ENCODE results near the gene HTR7. TPM values are rescaled to one million over a fixed set of nuclear protein-coding genes. Genes with fewer than 3 reads are reported as not detected.
"Not testable (repeated sequence)": the region's sequence is repeated elsewhere in the genome, so short reads cannot be mapped to it uniquely, and the experiment has no call there.

The HTR7 gene
- total and polyA plus RNA-seq, 2 experiments from 2014 or later: 0.65 to 1.2 TPM

GRCh38 chr10:90822508-90822907 is 35.3 kb downstream of the HTR7 start:
- Histone ChIP-seq H3K27ac (no peak overlapping the region), H3K79me2 (ENCODE audit: insufficient read depth) (no peaks in the 10 kb centered on the region), H3K4me3 (no peak overlapping the region), H3K9ac (no peak overlapping the region), H3K9me2 (ENCODE audit: insufficient read depth) (no peaks in the 10 kb centered on the region), H3K9me3 (ENCODE audit: low read depth) (no peaks in the 10 kb centered on the region), H3K36me3 (ENCODE audit: low read depth) (no peaks in the 10 kb centered on the region), H3K4me1 (ENCODE audit: insufficient read depth) (no peaks in the 10 kb centered on the region), H2AFZ (no peak overlapping the region), H4K20me1 (ENCODE audit: insufficient read depth) (no peaks in the 10 kb centered on the region), H3K4me2 (ENCODE audit: unreplicated experiment) (no peak overlapping the region), H3F3A (ENCODE audit: insufficient read depth) (no peaks in the 10 kb centered on the region), H3K27me3 (replicated peaks; ENCODE audit: insufficient read depth) (no peaks in the 10 kb centered on the region)
- 23 to 40% methylated on average over 1 of the region's 1 CpG for WGBS, 2 experiments (ENCODE audit: low coverage in 1 of 2, low lambda C conversion rate in 2 of 2, missing lambda C conversion rate in 2 of 2)
- DNase-seq: no peak
- TF ChIP-seq EZH2phosphoT487 (IDR thresholded peaks at IDR 0.05; ENCODE audit: insufficient read depth, low read depth) (no peak), EZH2 (IDR thresholded peaks at IDR 0.05; ENCODE audit: insufficient read depth, poor library complexity, severe bottlenecking) (no peak)
- in situ Hi-C loops (cut with MboI): no loop called here

- H3K9ac ChIP-seq; H3K36me3 ChIP-seq (ENCODE audit: low read depth); H3K9me2 ChIP-seq (ENCODE audit: insufficient read depth); H3K4me1 ChIP-seq (ENCODE audit: insufficient read depth); H3K4me2 ChIP-seq (ENCODE audit: unreplicated experiment); DNase-seq; H3K27ac ChIP-seq; H3K4me3 ChIP-seq; H3K79me2 ChIP-seq (ENCODE audit: insufficient read depth); H2AFZ ChIP-seq; H4K20me1 ChIP-seq (ENCODE audit: insufficient read depth); H3K9me3 ChIP-seq (ENCODE audit: low read depth); H3K27me3 ChIP-seq (replicated peaks; ENCODE audit: insufficient read depth); H3F3A ChIP-seq (ENCODE audit: insufficient read depth); in situ Hi-C loops (cut with MboI): not testable (repeated sequence)
- WGBS, 2 experiments (ENCODE audit: low coverage in 1 of 2, low lambda C conversion rate in 2 of 2, missing lambda C conversion rate in 2 of 2): 0 to 4% methylated on average over 1 of the region's 1 CpG
Measured at GRCh38 chr10:90821864-90822263, 36.0 kb downstream of the HTR7 start.

GRCh38 chr10:90819911-90820310 is 37.9 kb downstream of the HTR7 start:
- Histone ChIP-seq H3K9me2 (ENCODE audit: insufficient read depth) (no peaks in the 10 kb centered on the region), H3K27ac (no peak overlapping the region), H3K9ac (no peak overlapping the region), H4K20me1 (ENCODE audit: insufficient read depth) (no peaks in the 10 kb centered on the region), H3K79me2 (ENCODE audit: insufficient read depth) (no peaks in the 10 kb centered on the region), H2AFZ (no peak overlapping the region), H3K36me3 (ENCODE audit: low read depth) (no peaks in the 10 kb centered on the region), H3K9me3 (ENCODE audit: low read depth) (no peaks in the 10 kb centered on the region), H3F3A (ENCODE audit: insufficient read depth) (no peaks in the 10 kb centered on the region), H3K27me3 (replicated peaks; ENCODE audit: insufficient read depth) (no peaks in the 10 kb centered on the region), H3K4me1 (ENCODE audit: insufficient read depth) (no peaks in the 10 kb centered on the region), H3K4me3 (no peak overlapping the region), H3K4me2 (ENCODE audit: unreplicated experiment) (no peak overlapping the region)
- TF ChIP-seq EZH2phosphoT487 (IDR thresholded peaks at IDR 0.05; ENCODE audit: insufficient read depth, low read depth) (no peak), EZH2 (IDR thresholded peaks at IDR 0.05; ENCODE audit: insufficient read depth, poor library complexity, severe bottlenecking) (no peak)
- in situ Hi-C loops (cut with MboI): no loop called here
- no peak for DNase-seq

- no peaks in the 10 kb centered on the region for H3K9me2 ChIP-seq (ENCODE audit: insufficient read depth)
- no peaks in the 10 kb centered on the region for H3K27me3 ChIP-seq (replicated peaks; ENCODE audit: insufficient read depth)
- in situ Hi-C loops (cut with MboI): no loop called here
- no peak overlapping the region for H2AFZ ChIP-seq
- no peak overlapping the region for H3K9ac ChIP-seq
- H3F3A ChIP-seq (ENCODE audit: insufficient read depth): no peaks in the 10 kb centered on the region
- no peaks in the 10 kb centered on the region for H3K4me1 ChIP-seq (ENCODE audit: insufficient read depth)
- no peaks in the 10 kb centered on the region for H4K20me1 ChIP-seq (ENCODE audit: insufficient read depth)
- no peak for DNase-seq
- no peaks in the 10 kb centered on the region for H3K79me2 ChIP-seq (ENCODE audit: insufficient read depth)
- H3K4me3 ChIP-seq: no peak overlapping the region
- TF ChIP-seq EZH2phosphoT487 (IDR thresholded peaks at IDR 0.05; ENCODE audit: insufficient read depth, low read depth) (no peak), EZH2 (IDR thresholded peaks at IDR 0.05; ENCODE audit: insufficient read depth, poor library complexity, severe bottlenecking) (no peak)
- WGBS, 2 experiments (ENCODE audit: low coverage in 1 of 2, low lambda C conversion rate in 2 of 2, missing lambda C conversion rate in 2 of 2): 40 to 41% methylated on average over 1 of the region's 1 CpG
- no peaks in the 10 kb centered on the region for H3K9me3 ChIP-seq (ENCODE audit: low read depth)
- H3K4me2 ChIP-seq (ENCODE audit: unreplicated experiment): no peak overlapping the region
- no peaks in the 10 kb centered on the region for H3K36me3 ChIP-seq (ENCODE audit: low read depth)
- no peak overlapping the region for H3K27ac ChIP-seq
Measured at GRCh38 chr10:90818736-90819135, 39.1 kb downstream of the HTR7 start.

GRCh38 chr10:90817128-90817889 is 40.5 kb downstream of the HTR7 start:
- DNase-seq: no peak
- in situ Hi-C loops (cut with MboI): no loop called here
- no peak overlapping the region for H3K9ac ChIP-seq
- WGBS, 2 experiments (ENCODE audit: low coverage in 1 of 2, low lambda C conversion rate in 2 of 2, missing lambda C conversion rate in 2 of 2): 79 to 82% methylated on average over 2 of the region's 2 CpGs
- H3K9me2 ChIP-seq (ENCODE audit: insufficient read depth): no peaks in the 10 kb centered on the region
- no peak overlapping the region for H3K4me3 ChIP-seq
- H3K4me2 ChIP-seq (ENCODE audit: unreplicated experiment): no peak overlapping the region
- H3K36me3 ChIP-seq (ENCODE audit: low read depth): no peaks in the 10 kb centered on the region
- no peaks in the 10 kb centered on the region for H3K27me3 ChIP-seq (replicated peaks; ENCODE audit: insufficient read depth)
- H3F3A ChIP-seq (ENCODE audit: insufficient read depth): no peaks in the 10 kb centered on the region
- no peaks in the 10 kb centered on the region for H3K9me3 ChIP-seq (ENCODE audit: low read depth)
- no peak overlapping the region for H3K27ac ChIP-seq
- no peaks in the 10 kb centered on the region for H4K20me1 ChIP-seq (ENCODE audit: insufficient read depth)
- no peaks in the 10 kb centered on the region for H3K79me2 ChIP-seq (ENCODE audit: insufficient read depth)
- TF ChIP-seq EZH2 (IDR thresholded peaks at IDR 0.05; ENCODE audit: insufficient read depth, poor library complexity, severe bottlenecking): no peak
- no peak for TF ChIP-seq EZH2phosphoT487 (IDR thresholded peaks at IDR 0.05; ENCODE audit: insufficient read depth, low read depth)
- no peaks in the 10 kb centered on the region for H3K4me1 ChIP-seq (ENCODE audit: insufficient read depth)
- H2AFZ ChIP-seq: no peak overlapping the region
